IPS-NIHi7 (cell line): ENCODE data around the gene RNASEL.

Experiments used
- DNase-seq: peaks from one replicate; pipeline ENCODE4 v3.0.0; 2012; ENCODE audit warnings: mixed read lengths; ENCODE audit errors: extremely low spot score

Gene RNASEL

DNA sequence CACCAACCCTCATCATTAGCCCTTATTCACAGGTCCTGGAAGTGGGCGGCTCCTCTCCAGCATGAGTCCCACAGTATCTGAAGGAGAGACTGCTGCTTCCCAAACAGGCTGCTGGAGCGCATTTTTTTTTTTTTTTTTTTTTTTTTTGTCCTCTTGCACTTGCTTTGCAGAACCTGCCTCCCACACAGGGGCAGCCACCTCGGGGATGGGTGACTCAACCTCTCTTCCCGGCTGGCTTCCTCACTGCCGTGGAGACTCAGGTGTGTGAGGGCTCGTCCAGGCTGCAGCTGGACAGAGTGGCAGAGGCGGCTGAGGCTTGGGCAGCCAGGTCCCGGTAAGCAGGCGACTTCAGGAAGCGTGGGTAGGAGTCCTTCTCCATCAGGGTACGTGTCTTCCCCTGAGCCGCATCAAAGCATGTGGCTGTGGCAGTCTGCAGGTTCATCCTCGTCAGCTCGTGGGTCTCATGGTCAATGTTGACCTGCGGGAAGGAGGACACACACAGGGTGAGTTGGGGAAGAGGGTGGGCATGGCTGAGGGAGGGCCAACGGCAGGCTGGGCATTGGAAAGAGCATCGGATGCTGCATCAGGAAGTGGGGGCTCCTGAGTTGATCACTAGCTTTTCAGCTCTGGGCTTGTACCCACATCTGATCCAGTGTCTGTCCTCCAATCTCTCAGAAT, 11.1 kb upstream of the RNASEL start:
- DNase-seq: no peak

- peak; percentile 53 for DNase-seq
These were observed 10.3 kb upstream of the RNASEL start for GRCh38 chr1:182599339-182599738.

DNA sequence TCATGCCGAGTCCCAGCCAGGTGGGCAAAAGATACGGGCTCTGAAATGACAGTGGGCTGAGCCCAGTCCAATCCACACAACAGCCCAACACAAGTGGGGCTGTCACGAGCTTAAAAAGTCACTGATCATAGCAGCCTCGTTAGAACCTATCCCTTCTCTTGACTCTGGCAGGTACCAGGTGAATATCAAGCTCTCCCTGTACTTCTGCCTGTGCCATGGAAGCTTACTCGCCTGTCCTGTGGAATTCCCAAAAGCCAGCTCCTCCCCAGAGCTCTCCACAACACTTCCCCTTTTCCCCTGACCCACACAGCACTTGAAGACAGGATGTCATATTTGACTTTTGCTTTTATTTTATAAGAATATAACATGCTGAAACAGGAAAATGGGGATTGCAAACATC, 9.2 kb upstream of the RNASEL start:
- DNase-seq: no peak

DNA sequence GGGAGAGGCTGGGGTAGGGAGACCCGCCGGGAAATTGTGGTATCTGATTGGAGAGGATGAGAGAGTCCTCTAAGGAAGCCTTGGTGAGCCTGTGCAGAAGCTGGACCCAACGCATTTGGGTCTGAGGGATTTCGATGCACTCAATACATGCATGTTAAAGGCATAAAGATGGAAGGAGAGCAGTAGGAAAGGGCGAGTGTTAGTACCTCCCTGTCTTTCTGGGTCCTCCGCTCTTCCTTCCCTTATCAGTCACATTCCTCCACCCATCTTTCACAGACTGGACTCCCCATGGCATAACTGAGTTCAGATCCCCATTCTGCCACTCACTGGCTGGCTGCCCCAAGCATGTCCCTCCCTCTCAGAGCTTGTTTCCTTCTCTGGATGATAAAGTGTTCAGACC, 7.9 kb upstream of the RNASEL start:
- DNase-seq: no peak

- peak; percentile 76 for DNase-seq
These were observed 6.7 kb upstream of the RNASEL start for GRCh38 chr1:182595641-182596240.

GRCh38 chr1:182589931-182590330, 875 bp upstream of the RNASEL start:
- no peak for DNase-seq

GRCh38 chr1:182589520-182589919, 464 bp upstream of the RNASEL start:
- no peak for DNase-seq

GRCh38 chr1:182587666-182588499, 1.2 kb downstream of the RNASEL start:
- DNase-seq: no peak

- no peak for DNase-seq
These were observed 2.0 kb downstream of the RNASEL start for GRCh38 chr1:182587093-182587492.

GRCh38 chr1:182586380-182586779, 2.7 kb downstream of the RNASEL start:
- no peak for DNase-seq

DNA sequence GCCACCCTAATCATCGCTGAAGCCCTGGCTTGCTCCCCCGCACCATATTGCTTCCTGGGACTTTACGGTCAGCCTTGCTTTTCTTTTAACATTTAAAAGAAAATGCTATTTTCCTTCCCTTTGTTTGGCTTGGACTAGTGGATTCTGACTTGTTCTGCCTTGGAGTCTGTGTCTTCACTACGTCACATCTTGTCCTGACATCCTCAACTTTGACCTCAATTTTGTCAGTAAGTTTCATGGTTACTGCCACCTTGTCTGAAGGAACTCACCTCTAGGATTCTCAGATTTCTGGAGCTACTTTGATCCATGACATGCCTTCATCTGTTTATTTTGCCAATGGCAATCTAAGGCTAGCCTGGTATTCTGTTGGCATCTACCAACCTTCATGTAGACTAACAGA, 4.3 kb downstream of the RNASEL start:
- no peak for DNase-seq

DNA sequence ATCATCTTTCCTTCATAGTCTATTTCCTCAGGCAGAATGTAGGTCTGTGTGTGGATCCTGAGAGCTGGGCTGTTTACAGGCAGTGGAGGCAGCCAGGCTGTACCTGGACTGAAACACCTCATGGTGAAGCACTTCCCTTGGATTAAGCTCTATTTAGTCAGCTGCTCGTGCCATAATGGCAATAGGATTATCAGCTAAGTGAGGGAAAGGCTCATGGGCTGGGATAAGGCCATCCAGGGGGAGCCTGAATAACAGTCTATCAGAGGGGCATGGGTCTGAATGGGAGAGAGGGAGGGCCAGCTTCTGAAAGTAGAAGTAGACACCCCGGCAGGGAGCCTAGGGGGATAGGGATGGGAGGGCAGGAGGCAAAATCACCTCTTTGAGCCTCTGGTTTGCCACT, 8.3 kb downstream of the RNASEL start:
- DNase-seq: no peak

- DNase-seq: no peak
These were observed 13.4 kb downstream of the RNASEL start for GRCh38 chr1:182575540-182576149.

DNA sequence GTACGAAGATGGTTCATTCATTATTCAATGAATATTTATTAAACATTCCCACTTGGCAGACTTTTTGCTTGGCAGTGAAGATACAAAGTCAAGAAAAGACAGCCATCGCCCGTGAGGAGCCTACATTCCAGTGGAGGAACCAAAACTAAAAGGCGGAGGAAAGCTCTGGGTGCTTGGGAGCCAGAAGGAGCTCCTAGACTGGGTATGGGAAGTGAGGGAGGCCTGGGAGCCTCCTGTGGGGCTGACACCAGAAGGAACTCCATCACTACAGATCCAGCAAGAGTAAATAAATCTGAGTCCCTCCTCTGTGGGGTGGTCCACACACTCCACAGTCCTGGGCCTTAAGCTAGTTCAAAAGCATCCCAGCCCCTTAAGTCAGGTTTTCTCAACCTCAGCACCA, 14.9 kb downstream of the RNASEL start:
- no peak for DNase-seq

- no peak for DNase-seq
These were observed 18.5 kb downstream of the RNASEL start for GRCh38 chr1:182570611-182570970.

DNA sequence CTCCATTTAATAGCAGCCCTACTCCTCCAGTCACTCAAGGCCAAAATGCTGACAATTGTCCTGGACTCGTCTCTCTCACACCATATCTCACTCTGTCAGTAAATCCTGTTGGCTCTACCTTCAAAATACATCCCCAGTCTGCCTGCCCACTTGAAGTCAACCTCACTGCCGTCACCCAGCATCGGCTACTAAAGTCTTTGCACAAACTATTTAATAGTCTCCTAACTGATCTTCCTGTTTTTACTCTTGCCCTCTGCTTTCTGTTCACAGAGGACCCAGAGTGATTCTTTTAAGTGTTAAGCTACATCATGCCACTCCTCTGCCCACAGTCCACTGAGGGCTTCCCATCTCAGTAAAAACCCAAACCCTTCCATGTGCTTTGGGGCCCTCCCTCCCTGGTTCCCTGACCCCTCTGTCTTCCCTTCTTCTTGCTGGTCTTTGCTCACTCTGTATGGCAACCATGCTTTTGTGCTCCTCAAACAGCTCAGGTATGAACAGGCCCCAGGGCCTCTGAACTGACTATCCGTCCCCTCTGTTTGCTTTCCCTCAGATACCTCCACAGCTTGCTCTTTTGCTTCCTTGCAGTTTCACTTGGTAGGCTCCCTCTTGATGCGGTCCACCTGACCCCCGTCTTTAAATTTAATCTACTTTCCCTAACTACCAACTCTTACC, 19.0 kb downstream of the RNASEL start:
- no peak for DNase-seq

GRCh38 chr1:182568647-182569284, 20.3 kb downstream of the RNASEL start:
- no peak for DNase-seq

DNA sequence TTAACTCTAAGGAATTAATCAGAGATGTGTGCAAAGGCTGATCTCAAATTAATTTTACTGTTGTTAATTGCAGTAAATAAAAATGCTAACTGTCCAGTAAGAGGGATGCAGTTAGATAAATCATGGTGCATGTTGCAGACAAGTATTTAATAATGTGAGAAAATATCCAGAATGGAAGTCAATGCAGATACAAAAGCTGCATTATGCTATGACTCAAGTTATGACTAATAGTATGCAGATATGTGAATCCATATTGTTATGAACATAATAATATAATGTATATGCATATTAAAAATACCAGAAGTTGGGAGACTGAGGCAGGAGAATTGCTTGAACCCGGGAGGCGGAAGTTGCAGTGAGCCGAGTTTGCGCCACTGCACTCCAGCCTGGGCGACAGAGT, 21.4 kb downstream of the RNASEL start:
- no peak for DNase-seq

DNA sequence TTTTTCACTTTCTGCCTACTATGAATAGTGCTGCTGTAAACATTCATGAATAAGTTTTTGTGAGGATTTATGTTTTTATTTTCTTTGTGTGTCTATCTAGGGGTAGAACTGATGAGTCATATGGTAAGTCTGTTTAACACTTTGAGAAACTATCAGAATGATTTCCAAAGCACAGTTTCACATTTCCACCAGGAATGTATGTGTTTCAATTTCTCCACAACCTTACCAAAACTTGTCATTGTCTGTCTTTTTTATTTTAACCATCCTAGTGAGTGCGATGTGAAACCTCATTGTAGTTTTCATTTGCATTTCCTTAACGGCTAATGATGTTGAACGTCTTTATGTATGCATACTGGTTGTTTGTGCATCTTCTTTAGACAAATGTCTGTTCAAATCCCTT, 23.5 kb downstream of the RNASEL start:
- DNase-seq: no peak

GRCh38 chr1:182564406-182565004, 24.6 kb downstream of the RNASEL start:
- no peak for DNase-seq

GRCh38 chr1:182563095-182563494, 26.0 kb downstream of the RNASEL start:
- no peak for DNase-seq
